ENCODE data around the gene SLC27A3. TPM values are rescaled to one million over a fixed set of nuclear protein-coding genes. Genes with fewer than 3 reads are reported as not detected.

The SLC27A3 gene
- total RNA-seq, 2 donors from 2014 or later = 24.1 to 27.9 TPM

Other genes with a start within 250 kb of the SLC27A3 start
- gene S100A6, start 239.4 kb upstream of the SLC27A3 start, total RNA-seq = 1,000 to 10,000 TPM; 2,444 to 2,474 TPM
- gene S100A5, start 234.5 kb upstream of the SLC27A3 start, total RNA-seq = not detected
- gene S100A4, start 229.6 kb upstream of the SLC27A3 start, total RNA-seq = 10 to 100 TPM; 41.8 to 83.8 TPM
- under 1 TPM in 1 of 2 donors, not detected in 1; 0.61 TPM for gene S100A3, start 226.1 kb upstream of the SLC27A3 start, total RNA-seq
- 1 to 10 TPM; 1.0 to 2.4 TPM for gene S100A2, start 209.6 kb upstream of the SLC27A3 start, total RNA-seq
- 100 to 1,000 TPM; 232 to 288 TPM for gene S100A16, start 162.3 kb upstream of the SLC27A3 start, total RNA-seq
- 100 to 1,000 TPM; 543 to 565 TPM for gene S100A14, start 159.1 kb upstream of the SLC27A3 start, total RNA-seq
- gene S100A13, start 147.9 kb upstream of the SLC27A3 start, total RNA-seq = 10 to 100 TPM; 45.2 to 67.2 TPM
- gene S100A1, start 147.0 kb upstream of the SLC27A3 start, total RNA-seq = 1 to 10 TPM in 1 of 2 donors, under 1 TPM in 1; 0.69 to 1.5 TPM
- gene CHTOP, start 141.3 kb upstream of the SLC27A3 start, total RNA-seq = 10 to 100 TPM; 51.3 to 88.6 TPM
- 10 to 100 TPM; 29.3 to 33.0 TPM for gene SNAPIN, start 116.7 kb upstream of the SLC27A3 start, total RNA-seq
- gene ILF2, start 104.4 kb upstream of the SLC27A3 start, total RNA-seq = 100 to 1,000 TPM; 105 to 171 TPM
- 1 to 10 TPM; 2.3 to 3.6 TPM for gene NPR1, start 96.7 kb upstream of the SLC27A3 start, total RNA-seq
- gene INTS3, start 47.4 kb upstream of the SLC27A3 start, total RNA-seq = 10 to 100 TPM; 25.5 to 53.1 TPM
- gene GATAD2B, start 147.6 kb downstream of the SLC27A3 start, total RNA-seq = 10 to 100 TPM; 32.5 to 36.5 TPM
- gene DENND4B, start 171.3 kb downstream of the SLC27A3 start, total RNA-seq = 10 to 100 TPM; 26.9 to 45.6 TPM
- gene CRTC2, start 183.2 kb downstream of the SLC27A3 start, total RNA-seq = 10 to 100 TPM; 26.9 to 40.7 TPM
- 10 to 100 TPM; 76.8 to 90.9 TPM for gene SLC39A1, start 188.1 kb downstream of the SLC27A3 start, total RNA-seq
- gene CREB3L4, start 192.5 kb downstream of the SLC27A3 start, total RNA-seq = 10 to 100 TPM; 19.0 to 37.1 TPM
- 100 to 1,000 TPM; 133 to 245 TPM for gene JTB, start 202.3 kb downstream of the SLC27A3 start, total RNA-seq
- gene RAB13, start 210.9 kb downstream of the SLC27A3 start, total RNA-seq = 10 to 100 TPM; 62.7 to 84.7 TPM
- 1,000 to 10,000 TPM; 1,048 to 1,210 TPM for gene RPS27, start 215.4 kb downstream of the SLC27A3 start, total RNA-seq

All from colonic mucosa (tissue), 2 donors.